ENCODE measurements around the gene PPP2R2D.

GRCh38 chr10:131982796-131983195 lies 82.0 kb downstream of the PPP2R2D start:
- no peak for TF ChIP-seq EZH2 (IDR thresholded peaks at IDR 0.05; ENCODE audit: low read length, unreplicated experiment)
- no peak for TF ChIP-seq CTCF (conservative IDR thresholded peaks at IDR 0.05; ENCODE audit: low read depth, low read length)

Measured in PC-3 (cell line).